Coronary artery (tissue), 2 donors: ENCODE data around the gene ERVK3-1.

Experiments used
- DNase-seq: peaks from one replicate; pipeline ENCODE4 v3.0.0-alpha.2; 2017; ENCODE audit warnings: low spot score
- H3K27ac ChIP-seq, 2 donors: fragments of 200-600 bp; sonication (generic); one replicate each; pipeline ENCODE4 v1.5.1; 2016 to 2019
- H3K4me3 ChIP-seq: fragments of 200-600 bp; sonication (generic); 2 replicates; pipeline ENCODE4 v1.5.1; 2016; ENCODE audit warnings: mild to moderate bottlenecking, moderate library complexity
- CTCF ChIP-seq: fragments of 200-600 bp; sonication (generic); IDR thresholded peaks from one replicate; pipeline ENCODE4 v1.5.1; 2019; ENCODE audit warnings: antibody characterized with exemption

ERVK3-1 gene

GRCh38 chr19:58350871-58351557, 45.8 kb downstream of the ERVK3-1 start:
- DNase-seq = no peak
- peak overlapping the region; percentile 18 for H3K4me3 ChIP-seq
- no peak for TF ChIP-seq CTCF
- H3K27ac ChIP-seq = no peak overlapping the region

- Histone ChIP-seq H3K4me3 (no peak overlapping the region), H3K27ac (no peak overlapping the region)
- DNase-seq = no peak
- TF ChIP-seq CTCF = no peak
These were observed 46.3 kb downstream of the ERVK3-1 start for GRCh38 chr19:58351558-58351878.

- Histone ChIP-seq H3K4me3 (no peak overlapping the region), H3K27ac (no peak overlapping the region)
- DNase-seq = no peak
- TF ChIP-seq CTCF = no peak
These were observed 47.0 kb downstream of the ERVK3-1 start for GRCh38 chr19:58351990-58352755.

- TF ChIP-seq CTCF = no peak
- DNase-seq = no peak
These were observed 47.8 kb downstream of the ERVK3-1 start, which contains the start of gene A1BG for GRCh38 chr19:58352760-58353671. Gene A1BG, minus strand, starts transcription at chr19:58353492. Its CDS starts 55 bp downstream, at chr19:58353437.

GRCh38 chr19:58353717-58354477, 48.7 kb downstream of the ERVK3-1 start:
- TF ChIP-seq CTCF = no peak
- DNase-seq = no peak
- Histone ChIP-seq H3K27ac (no peak overlapping the region), H3K4me3 (no peak overlapping the region)

More at GRCh38 chr19:58352760-58353671, 47.8 kb downstream of the ERVK3-1 start, which contains the start of gene A1BG:
- H3K4me3 ChIP-seq = no peak within 1 kb of the TSS
- H3K27ac ChIP-seq = no peak within 1 kb of the TSS

- H3K27ac ChIP-seq = no peak overlapping the region
- H3K4me3 ChIP-seq = no peak overlapping the region
- TF ChIP-seq CTCF = no peak
- DNase-seq = no peak
These were observed 49.4 kb downstream of the ERVK3-1 start for GRCh38 chr19:58354478-58355030.
